ENCODE results near the gene TAS2R39. TPM values are rescaled to one million over a fixed set of nuclear protein-coding genes. Genes with fewer than 3 reads are reported as not detected.

TAS2R39 gene
- total and polyA plus RNA-seq, 2 of the 4 experiments (the other 2 are of a cell fraction) = not detected

GRCh38 chr7:143230602-143231457, 47.6 kb downstream of the TAS2R39 start:
- no peak overlapping the region for H2AFZ ChIP-seq (replicated peaks; ENCODE audit: low read length, poor library complexity)
- peaks cover 8% of the 10 kb centered on the region; the same call in 1 of the 2 replicates for H3K9me1 ChIP-seq (ENCODE audit: insufficient read depth, low read length)
- no peak overlapping the region; the same call in 1 of the 2 replicates for H3K14ac ChIP-seq (replicated peaks; ENCODE audit: low read depth, low read length)
- intact Hi-C loops (cut with micrococcal nuclease) (no loop called here), dilution Hi-C loops (cut with HindIII; ENCODE audit: low sequenced_read_pairs, unreplicated experiment) (no loop called here), in situ Hi-C loops (cut with MboI; ENCODE audit: low sequenced_read_pairs) (no loop called here)
- no peak overlapping the region for H3K4me3 ChIP-seq (ENCODE audit: insufficient read depth, low read depth, low read length)
- H4K91ac ChIP-seq (ENCODE audit: insufficient read depth, low read depth, low read length) = no peak overlapping the region
- no peaks in the 10 kb centered on the region for H4K20me1 ChIP-seq (ENCODE audit: insufficient read depth, low read length)
- H3K79me1 ChIP-seq (ENCODE audit: low read depth in 1 of 2, low read length in 2 of 2) = no peaks in the 10 kb centered on the region
- H3K9me3 ChIP-seq (ENCODE audit: control insufficient read depth, insufficient read depth, low read length) = no peaks in the 10 kb centered on the region
- 74% methylated on average over 2 of the region's 2 CpGs; no CpG with 5 or more reads in 1 of the 2 experiments for WGBS, 2 experiments (ENCODE audit: extremely low coverage in 2 of 2, insufficient read length in 1 of 2)
- H3K36me3 ChIP-seq (ENCODE audit: control insufficient read depth, insufficient read depth, low read length) = no peaks in the 10 kb centered on the region
- H3K27ac ChIP-seq (ENCODE audit: insufficient read depth, low read length) = no peak overlapping the region
- no peak overlapping the region for H3K56ac ChIP-seq (ENCODE audit: extremely low read depth, insufficient read depth, low read length)
- H3K4me1 ChIP-seq (ENCODE audit: control insufficient read depth, insufficient read depth, low read length) = peaks cover 2% of the 10 kb centered on the region; the same call in 1 of the 2 replicates
- H3K23ac ChIP-seq (ENCODE audit: low read depth, low read length) = no peak overlapping the region
- no peak overlapping the region for H2BK20ac ChIP-seq (ENCODE audit: low read depth, low read length)
- no peak overlapping the region for H2BK15ac ChIP-seq (ENCODE audit: low read depth, low read length)
- H2BK120ac ChIP-seq (ENCODE audit: low read depth, low read length) = no peak overlapping the region
- ATAC-seq (ENCODE audit: low read depth) (no peak), DNase-seq (no peak)
- H2BK5ac ChIP-seq (ENCODE audit: low read depth, low read length, poor library complexity, severe bottlenecking) = peak overlapping the region; percentile 93
- CTCF ChIA-PET = interaction anchor here (1.8 kb wide), 2 partner anchors 16 kb away, joined by 4 to 5 read pairs; no protein-coding TSS in a partner anchor
- H4K8ac ChIP-seq (ENCODE audit: low read depth in 2 of 2, low read length in 2 of 2) = no peak overlapping the region
- no peak overlapping the region for H2AK5ac ChIP-seq (ENCODE audit: low read depth, low read length)
- H3K4me2 ChIP-seq (ENCODE audit: low read depth, low read length) = no peak overlapping the region
- no peak overlapping the region for H3K4ac ChIP-seq (ENCODE audit: low read depth, low read length)
- H2AK9ac ChIP-seq (replicated peaks; ENCODE audit: low read depth, low read length, poor library complexity) = peak overlapping the region; percentile 24
- no peaks in the 10 kb centered on the region; the same call in 1 of the 2 replicates for H3K27me3 ChIP-seq (ENCODE audit: control insufficient read depth, insufficient read depth, low read length)
- no peak overlapping the region for H3K18ac ChIP-seq (ENCODE audit: low read depth, low read length)
- POLR2A ChIA-PET (ENCODE audit: unreplicated experiment) = no interaction called here
- no peak overlapping the region for H4K5ac ChIP-seq (ENCODE audit: low read depth, low read length)
- BruUV-seq (replicated peaks) = no TSS peak
- no peak overlapping the region for H3K9ac ChIP-seq (ENCODE audit: low read depth, low read length)
- TF ChIP-seq RCOR1 (IDR thresholded peaks at IDR 0.05; ENCODE audit: insufficient replicate concordance, low read length) (no peak), ELK1 (IDR thresholded peaks at IDR 0.05; ENCODE audit: borderline replicate concordance, low read depth, low read length) (no peak), FOS (IDR thresholded peaks at IDR 0.05; ENCODE audit: low read depth, low read length) (no peak), MAFK (IDR thresholded peaks at IDR 0.05; ENCODE audit: low read depth, low read length) (no peak), USF2 (IDR thresholded peaks at IDR 0.05; ENCODE audit: low read depth, low read length) (no peak), RAD21 (IDR thresholded peaks at IDR 0.05; ENCODE audit: low read length) (no peak), SMC3 (IDR thresholded peaks at IDR 0.05; ENCODE audit: low read depth, low read length) (no peak), CTCF (conservative IDR thresholded peaks at IDR 0.05; ENCODE audit: low read depth, low read length) (no peak), CEBPB (IDR thresholded peaks at IDR 0.05; ENCODE audit: low read depth, low read length) (no peak), POLR2A (IDR thresholded peaks at IDR 0.05; ENCODE audit: low read depth, low read length) (no peak), MAZ (IDR thresholded peaks at IDR 0.05; ENCODE audit: borderline replicate concordance, low read depth, low read length) (no peak), NFE2L2 (IDR thresholded peaks at IDR 0.05; ENCODE audit: low read depth, low read length) (no peak), RFX5 (IDR thresholded peaks at IDR 0.05; ENCODE audit: low read depth, low read length) (no peak), BHLHE40 (IDR thresholded peaks at IDR 0.05; ENCODE audit: low read depth, low read length) (no peak), MXI1 (IDR thresholded peaks at IDR 0.05; ENCODE audit: borderline replicate concordance, low read depth, low read length) (no peak)
